ENCODE data around the gene TRIM14.

DNA sequence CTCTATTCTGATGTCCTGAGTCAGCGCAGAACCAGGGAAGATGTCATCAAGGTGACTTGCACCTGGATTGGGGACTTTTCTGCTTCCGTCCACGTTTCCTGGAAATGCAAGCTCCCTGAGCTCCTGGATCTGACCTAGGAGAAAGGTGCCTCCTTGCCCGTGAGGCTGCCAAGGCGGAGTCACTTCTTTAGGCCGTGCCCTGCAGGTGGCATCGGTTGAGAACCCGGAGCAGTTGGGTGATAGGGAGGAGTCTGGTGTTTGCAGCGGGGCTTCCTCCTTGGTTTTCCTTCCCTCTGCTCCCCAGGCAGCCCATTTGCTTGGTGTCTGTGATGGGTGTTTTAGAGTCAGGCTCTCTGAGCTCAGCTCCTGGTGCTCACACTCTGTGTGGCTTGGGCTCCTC lies 47.3 kb downstream of the TRIM14 start:
- no peak for TF ChIP-seq EP300 (IDR thresholded peaks at IDR 0.05)
- no peak for TF ChIP-seq POLR2AphosphoS5 (IDR thresholded peaks at IDR 0.05)

Measured in gastroesophageal sphincter (tissue), 2 donors.